ENCODE results near the gene PSPH.

DNA sequence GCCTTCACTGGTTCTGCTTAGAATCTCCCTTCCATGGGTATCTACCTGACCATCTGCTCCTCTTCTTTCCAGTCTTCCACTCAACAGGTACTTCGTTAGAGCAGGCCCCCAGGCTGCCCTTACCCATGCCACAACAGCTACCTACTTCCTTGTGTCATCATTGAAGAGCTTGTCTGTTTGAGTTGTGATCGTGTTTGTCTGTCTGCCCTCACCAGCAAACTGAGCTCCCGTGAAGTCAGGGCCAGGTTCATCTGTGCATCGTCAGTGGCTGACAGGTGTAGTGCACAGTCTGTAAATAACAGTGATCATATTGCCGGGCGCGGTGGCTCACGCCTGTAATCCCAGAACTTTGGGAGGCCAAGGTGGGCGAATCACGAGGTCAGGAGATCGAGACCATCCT is 81.9 kb downstream of the PSPH start:
- TF ChIP-seq CTCF (IDR thresholded peaks at IDR 0.05) (no peak), POLR2A (IDR thresholded peaks at IDR 0.05) (no peak)
